Measurements from ENCODE around the gene ZCCHC2.

DNA sequence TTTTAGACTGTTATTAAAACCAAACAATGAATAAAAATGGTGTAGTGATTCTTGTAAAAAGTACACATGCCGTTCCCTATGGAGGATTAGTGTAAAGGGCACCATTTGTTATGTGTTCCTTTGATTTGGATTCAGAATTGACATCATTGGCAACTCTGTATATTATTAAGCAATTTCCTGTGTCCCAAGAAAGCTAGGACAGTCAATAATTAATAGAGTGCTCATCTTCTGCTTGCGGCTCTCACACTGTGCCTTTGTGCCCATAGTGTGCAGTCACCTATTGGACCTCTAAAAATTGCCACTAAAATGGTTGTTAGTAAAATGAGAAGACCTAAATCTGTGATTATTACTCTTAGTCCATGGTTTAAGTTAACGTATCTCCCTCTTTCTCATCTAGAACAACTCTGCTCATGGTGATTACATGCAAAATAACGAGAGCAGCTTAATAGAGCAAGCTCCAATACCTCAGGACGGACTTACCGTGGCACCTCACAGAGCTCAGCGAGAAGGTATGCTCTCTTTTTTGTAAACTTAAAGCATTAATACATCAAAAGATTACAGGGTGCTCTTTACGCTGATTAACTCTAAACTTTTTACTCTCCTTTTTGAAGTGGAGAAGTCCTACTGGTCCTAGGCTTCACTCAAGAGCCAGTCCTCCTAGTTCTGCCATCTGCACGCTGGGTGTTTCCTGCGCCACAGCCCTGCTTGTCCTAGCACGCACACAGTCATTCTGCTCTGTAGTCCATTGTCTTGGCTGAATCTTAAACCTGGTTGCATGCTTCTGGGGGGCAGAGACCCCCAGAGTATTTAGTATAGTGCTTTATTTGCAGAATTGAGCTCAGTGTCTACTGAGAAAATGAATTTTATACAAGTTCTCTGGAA is 16.7 kb downstream of the ZCCHC2 start:
- TF ChIP-seq GATA3 (IDR thresholded peaks at IDR 0.05; ENCODE audit: low read depth, low read length), result no peak
- no peak for TF ChIP-seq GATA2 (IDR thresholded peaks at IDR 0.05; ENCODE audit: low read depth, low read length)
